ENCODE measurements around the gene MRPL3. TPM values are rescaled to one million over a fixed set of nuclear protein-coding genes. Genes with fewer than 3 reads are reported as not detected.

MRPL3 gene
- 217 and 286 TPM in 2 replicates for total RNA-seq (2014; rRNA removed; shearing (Covaris generic); ENCODE audit: low replicate concordance)

GRCh38 chr3:131502530-131503319, at the start of gene MRPL3:
TSS of gene MRPL3 (minus strand) at chr3:131502971. CDS start at chr3:131502821, 150 bp downstream.
- DNase-seq (ENCODE audit: low read depth) = peak; percentile 81
- in situ Hi-C loops (cut with HindIII; ENCODE audit: low pct_unique_long_range_greater_than_20kb, low sequenced_read_pairs) = no loop called here

GRCh38 chr3:131551761-131552160, 49.0 kb upstream of the MRPL3 start:
- DNase-seq (ENCODE audit: low read depth) = no peak

GRCh38 chr3:131550562-131551465, 48.0 kb upstream of the MRPL3 start:
- no peak for DNase-seq (ENCODE audit: low read depth)
- in situ Hi-C loops (cut with HindIII; ENCODE audit: low pct_unique_long_range_greater_than_20kb, low sequenced_read_pairs) = no loop called here

More at GRCh38 chr3:131551761-131552160, 49.0 kb upstream of the MRPL3 start:
- in situ Hi-C loops (cut with HindIII; ENCODE audit: low pct_unique_long_range_greater_than_20kb, low sequenced_read_pairs) = no loop called here

DNA sequence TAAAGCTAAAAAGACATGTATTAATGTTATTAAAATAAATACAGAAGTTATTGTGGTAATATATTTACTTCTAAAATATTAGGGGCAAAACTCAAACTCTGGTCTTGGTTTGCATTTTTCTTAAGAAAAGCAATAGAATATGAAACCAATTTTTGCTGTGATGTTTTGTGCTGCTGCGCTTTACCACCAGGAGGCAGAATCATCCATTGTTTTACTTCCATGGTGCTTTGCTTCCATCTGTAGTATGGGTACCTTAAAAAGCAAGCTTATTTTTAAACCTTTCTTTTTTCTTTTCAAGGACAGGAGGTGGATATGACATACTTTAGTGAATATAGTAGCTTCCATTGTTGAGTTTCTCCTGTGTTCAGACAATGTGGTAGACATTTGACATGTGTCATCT, 46.6 kb upstream of the MRPL3 start:
- in situ Hi-C loops (cut with HindIII; ENCODE audit: low pct_unique_long_range_greater_than_20kb, low sequenced_read_pairs) = no loop called here
- DNase-seq (ENCODE audit: low read depth) = no peak

DNA sequence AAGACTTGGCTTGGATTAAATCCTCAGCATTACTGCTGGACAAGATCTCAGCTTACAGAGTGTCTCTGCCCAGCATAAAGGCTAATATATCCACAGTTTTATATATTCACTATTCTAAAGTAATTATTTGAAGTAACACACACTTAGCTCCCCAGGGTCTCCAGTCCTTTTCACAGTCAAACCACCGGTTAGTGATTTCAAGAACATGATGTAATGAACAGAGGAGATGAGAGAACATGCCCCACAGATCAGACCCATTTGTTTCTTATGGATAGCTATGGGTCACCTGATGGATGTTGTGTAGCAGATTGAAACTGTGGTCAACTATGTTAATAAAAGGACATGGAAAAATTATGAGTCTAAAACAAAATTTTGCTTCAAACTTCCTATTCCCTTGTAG, 44.8 kb upstream of the MRPL3 start:
- no peak for DNase-seq (ENCODE audit: low read depth)
- in situ Hi-C loops (cut with HindIII; ENCODE audit: low pct_unique_long_range_greater_than_20kb, low sequenced_read_pairs) = no loop called here

- in situ Hi-C loops (cut with HindIII; ENCODE audit: low pct_unique_long_range_greater_than_20kb, low sequenced_read_pairs) = no loop called here
These were observed 43.7 kb upstream of the MRPL3 start for GRCh38 chr3:131546441-131546840.

GRCh38 chr3:131544557-131544956, 41.8 kb upstream of the MRPL3 start:
- in situ Hi-C loops (cut with HindIII; ENCODE audit: low pct_unique_long_range_greater_than_20kb, low sequenced_read_pairs) = no loop called here
- DNase-seq (ENCODE audit: low read depth) = no peak

More at GRCh38 chr3:131546441-131546840, 43.7 kb upstream of the MRPL3 start:
- DNase-seq (ENCODE audit: low read depth) = no peak

DNA sequence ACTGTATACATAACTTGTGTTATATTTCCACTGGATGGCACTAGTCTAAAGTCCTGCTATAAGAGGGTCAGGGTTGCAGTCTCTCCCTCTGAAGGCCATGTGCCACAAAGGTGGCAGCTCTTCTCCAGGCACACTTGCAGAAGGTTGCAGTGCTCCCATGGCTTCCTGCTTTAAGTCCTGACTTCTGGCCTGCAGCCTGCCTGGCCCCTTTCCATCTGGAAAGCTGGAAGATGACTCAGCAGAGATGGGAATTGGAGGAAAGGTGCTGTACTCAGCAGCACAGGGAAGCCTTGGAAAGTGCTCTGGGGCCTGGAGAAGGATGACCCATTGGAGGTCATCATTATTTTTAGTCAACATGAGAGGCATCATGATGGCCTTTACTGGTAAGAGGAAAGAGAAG, 40.9 kb upstream of the MRPL3 start:
- in situ Hi-C loops (cut with HindIII; ENCODE audit: low pct_unique_long_range_greater_than_20kb, low sequenced_read_pairs) = no loop called here
- peak; percentile 86 for DNase-seq (ENCODE audit: low read depth)

GRCh38 chr3:131541288-131541687, 38.5 kb upstream of the MRPL3 start:
- peak; percentile 86 for DNase-seq (ENCODE audit: low read depth)
- in situ Hi-C loops (cut with HindIII; ENCODE audit: low pct_unique_long_range_greater_than_20kb, low sequenced_read_pairs) = no loop called here

- no peak for DNase-seq (ENCODE audit: low read depth)
These were observed 38.0 kb upstream of the MRPL3 start for GRCh38 chr3:131540821-131541220.

GRCh38 chr3:131540143-131540542, 37.4 kb upstream of the MRPL3 start:
- peak; percentile 30 for DNase-seq (ENCODE audit: low read depth)
- in situ Hi-C loops (cut with HindIII; ENCODE audit: low pct_unique_long_range_greater_than_20kb, low sequenced_read_pairs) = no loop called here

More at GRCh38 chr3:131540821-131541220, 38.0 kb upstream of the MRPL3 start:
- in situ Hi-C loops (cut with HindIII; ENCODE audit: low pct_unique_long_range_greater_than_20kb, low sequenced_read_pairs) = no loop called here

DNA sequence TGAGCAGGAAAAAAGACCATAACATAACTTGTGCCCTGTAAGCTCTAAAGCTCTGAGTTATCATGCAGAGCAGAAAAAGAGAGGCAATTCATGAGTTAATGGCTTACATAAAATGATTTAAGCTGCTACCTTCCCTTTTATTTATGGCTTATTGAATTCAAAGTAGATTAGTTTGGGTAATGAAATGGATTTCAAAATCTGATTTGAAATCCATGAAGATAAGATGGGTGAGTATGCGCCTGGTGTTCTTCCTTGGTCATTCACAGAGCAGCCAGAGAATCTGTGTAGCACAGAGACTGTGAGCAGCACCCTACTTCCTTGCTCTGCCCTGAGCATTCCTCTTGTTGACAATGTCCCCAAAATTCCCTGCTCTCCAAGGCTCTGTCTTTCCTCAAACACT, 36.2 kb upstream of the MRPL3 start:
- DNase-seq (ENCODE audit: low read depth) = no peak
- in situ Hi-C loops (cut with HindIII; ENCODE audit: low pct_unique_long_range_greater_than_20kb, low sequenced_read_pairs) = no loop called here

- no peak for DNase-seq (ENCODE audit: low read depth)
- in situ Hi-C loops (cut with HindIII; ENCODE audit: low pct_unique_long_range_greater_than_20kb, low sequenced_read_pairs) = no loop called here
These were observed 34.8 kb upstream of the MRPL3 start for GRCh38 chr3:131537531-131537930.

DNA sequence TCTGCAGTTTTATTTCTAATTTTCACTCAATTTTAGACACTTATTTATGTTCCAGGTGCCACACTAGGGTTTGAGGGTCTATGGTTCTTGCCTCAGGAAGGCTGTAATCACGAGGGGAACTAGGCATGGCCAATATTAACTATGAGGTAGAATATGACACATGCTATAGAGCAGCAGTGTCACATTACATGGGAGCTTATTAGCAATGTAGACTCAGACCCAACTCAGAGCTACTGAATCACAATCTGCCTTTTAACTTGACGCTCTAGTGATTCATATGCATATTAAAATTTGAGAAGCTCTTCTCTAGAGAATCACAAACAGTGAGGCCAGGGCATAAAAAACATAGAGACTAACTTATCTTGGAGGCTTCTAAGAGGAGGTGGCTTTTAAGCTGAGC, 32.8 kb upstream of the MRPL3 start:
- in situ Hi-C loops (cut with HindIII; ENCODE audit: low pct_unique_long_range_greater_than_20kb, low sequenced_read_pairs) = no loop called here
- DNase-seq (ENCODE audit: low read depth) = no peak

- DNase-seq (ENCODE audit: low read depth) = no peak
- in situ Hi-C loops (cut with HindIII; ENCODE audit: low pct_unique_long_range_greater_than_20kb, low sequenced_read_pairs) = no loop called here
These were observed 32.4 kb upstream of the MRPL3 start for GRCh38 chr3:131535131-131535530.

- in situ Hi-C loops (cut with HindIII; ENCODE audit: low pct_unique_long_range_greater_than_20kb, low sequenced_read_pairs) = no loop called here
- DNase-seq (ENCODE audit: low read depth) = no peak
These were observed 29.9 kb upstream of the MRPL3 start for GRCh38 chr3:131532645-131533044.

DNA sequence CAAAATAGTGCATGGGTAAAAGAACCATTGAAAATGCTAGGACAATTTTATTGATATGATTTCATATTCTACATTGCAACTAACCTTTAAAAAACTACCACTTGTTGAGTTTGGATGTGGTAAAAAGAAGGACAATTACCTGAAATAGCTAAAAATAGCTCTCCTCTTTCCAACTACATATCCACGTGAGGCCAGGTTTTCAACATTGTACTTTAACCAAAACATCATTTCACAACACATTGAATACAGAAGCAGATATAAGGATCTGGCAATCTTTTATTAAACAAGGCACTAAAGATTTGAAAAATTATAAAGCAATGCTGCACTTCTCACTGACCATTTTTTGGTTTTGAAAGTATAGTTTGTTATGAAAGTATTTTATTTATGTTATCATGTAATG, 28.1 kb upstream of the MRPL3 start:
- DNase-seq (ENCODE audit: low read depth) = no peak
- in situ Hi-C loops (cut with HindIII; ENCODE audit: low pct_unique_long_range_greater_than_20kb, low sequenced_read_pairs) = no loop called here

DNA sequence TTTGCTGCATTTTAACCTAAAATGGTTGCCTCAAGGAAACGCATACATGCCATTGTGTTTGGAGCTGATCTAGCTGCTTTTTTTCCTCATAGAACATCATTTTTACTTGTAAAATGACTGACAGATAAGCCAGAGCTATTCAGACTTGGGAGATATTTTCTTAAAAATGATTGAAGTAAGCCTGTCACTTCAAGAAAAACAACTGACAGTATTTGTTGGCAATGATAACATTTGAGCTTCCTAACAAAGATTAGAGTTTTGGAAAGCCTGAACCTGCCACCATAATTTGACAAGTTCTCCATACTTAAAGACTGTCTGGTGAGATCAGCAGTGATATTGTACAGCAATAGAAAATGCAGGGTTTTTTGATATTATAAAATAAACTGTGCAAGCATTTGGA, 27.6 kb upstream of the MRPL3 start:
- DNase-seq (ENCODE audit: low read depth) = no peak
- in situ Hi-C loops (cut with HindIII; ENCODE audit: low pct_unique_long_range_greater_than_20kb, low sequenced_read_pairs) = no loop called here

DNA sequence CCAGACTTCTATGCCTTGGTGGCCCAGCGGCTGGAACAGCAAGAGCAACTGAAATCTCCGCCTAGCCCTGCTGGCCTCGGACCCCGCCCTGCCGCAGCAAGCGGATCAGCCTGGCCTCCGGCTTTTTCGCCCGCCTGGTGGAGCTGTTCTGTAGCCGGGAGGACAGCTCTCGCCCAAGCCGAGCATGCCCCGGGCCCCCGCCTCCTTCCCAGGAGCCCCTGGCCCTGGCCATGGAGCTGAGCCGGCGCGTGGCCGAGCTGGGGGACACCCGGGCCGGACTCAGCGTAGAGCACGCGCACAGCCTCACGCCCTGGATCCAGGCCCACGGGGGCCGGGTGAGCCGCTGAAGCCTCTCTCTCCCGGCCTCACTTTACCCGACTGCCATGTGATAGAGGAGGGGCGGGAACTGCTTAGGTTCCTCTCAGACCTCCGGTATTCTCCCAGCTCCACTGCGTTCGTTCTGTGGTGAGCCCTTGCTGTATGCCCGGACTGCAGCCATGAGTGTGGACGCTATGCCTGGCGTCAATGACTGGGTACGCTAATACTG, 24.1 kb upstream of the MRPL3 start:
- in situ Hi-C loops (cut with HindIII; ENCODE audit: low pct_unique_long_range_greater_than_20kb, low sequenced_read_pairs) = no loop called here
- no peak for DNase-seq (ENCODE audit: low read depth)
